Right atrium auricular region (tissue), 2 donors: Measurements from ENCODE around the gene DLK2. TPM values are rescaled to one million over a fixed set of nuclear protein-coding genes. Genes with fewer than 3 reads are reported as not detected.

Experiments used
- DNase-seq: peaks from one replicate; pipeline ENCODE4 v3.0.0-alpha.2; 2019; ENCODE audit warnings: low spot score
- H3K27ac ChIP-seq, 2 donors: fragments of 200-600 bp; sonication (generic); 1 replicate in 1 of 2; 2 replicates in 1 of 2; pipeline ENCODE4 v1.5.1; 2016 to 2019
- H3K27me3 ChIP-seq, 2 donors: fragments of 200-600 bp; sonication (generic); one replicate each; pipeline versions ENCODE4 v1.5.1 to v1.6.0; 2017 to 2019
- H3K36me3 ChIP-seq: fragments of 200-600 bp; sonication (generic); one replicate; pipeline ENCODE4 v1.5.1; 2016
- H3K4me1 ChIP-seq, 2 donors: fragments of 200-600 bp; sonication (generic); one replicate each; pipeline versions ENCODE4 v1.5.1 to v1.6.0; 2017 to 2019
- H3K4me3 ChIP-seq, 2 donors: fragments of 200-600 bp; sonication (generic); 1 replicate in 1 of 2; 2 replicates in 1 of 2; pipeline ENCODE4 v1.5.1; 2017 to 2019; ENCODE audit warnings: mild to moderate bottlenecking in 1 of 2, moderate library complexity in 1 of 2
- H3K9me3 ChIP-seq, 2 donors: fragments of 200-600 bp; sonication (generic); one replicate each; pipeline ENCODE4 v1.5.1; 2019
- microRNA-seq, 2 donors: library from miRNA; unstranded; fragments of <30 nt; microRNA quantifications; one replicate each; pipeline ENCODE4, GENCODE V29; 2016 to 2017; ENCODE audit warnings: borderline number of aligned reads in 2 of 2, borderline replicate concordance in 1 of 2
- total RNA-seq, 2 donors: library from RNA; depleted of rRNA; stranded (reverse); fragments of >200 nt; gene quantifications; one replicate each; pipeline ENCODE4 v1.1.0, GENCODE V29; 2016
- TF ChIP-seq, protein P1 (sequence below), 2 donors: fragments of 200-600 bp; sonication (generic); IDR thresholded peaks; one replicate each; pipeline ENCODE4 v1.5.1; 2019; ENCODE audit warnings: antibody characterized with exemption in 2 of 2

Gene DLK2
- total RNA-seq, 2 donors from 2014 or later: 1.3 TPM; not detected in 1

DNA sequence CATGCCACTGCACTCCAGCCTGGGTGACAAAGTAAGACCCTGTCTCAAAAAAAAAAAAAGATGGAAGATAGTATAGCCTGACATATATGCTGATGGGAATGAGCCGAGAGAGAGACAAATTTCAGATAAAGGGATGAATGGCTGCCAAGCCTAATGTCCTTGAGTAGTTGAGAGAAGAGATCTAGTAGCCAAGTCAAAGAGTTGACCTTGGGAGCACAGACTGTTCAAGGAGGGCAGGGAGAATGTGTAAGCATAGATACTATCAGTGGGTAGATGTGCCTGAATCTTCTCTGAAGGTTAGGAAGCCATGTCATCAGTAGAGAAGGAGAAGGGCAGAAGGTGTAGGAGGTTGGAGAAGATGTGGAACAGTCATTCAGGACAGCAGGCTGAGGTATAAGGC, 48.1 kb downstream of the DLK2 start:
- H3K36me3 ChIP-seq: no peaks in the 10 kb centered on the region
- TF ChIP-seq, protein P1, sequence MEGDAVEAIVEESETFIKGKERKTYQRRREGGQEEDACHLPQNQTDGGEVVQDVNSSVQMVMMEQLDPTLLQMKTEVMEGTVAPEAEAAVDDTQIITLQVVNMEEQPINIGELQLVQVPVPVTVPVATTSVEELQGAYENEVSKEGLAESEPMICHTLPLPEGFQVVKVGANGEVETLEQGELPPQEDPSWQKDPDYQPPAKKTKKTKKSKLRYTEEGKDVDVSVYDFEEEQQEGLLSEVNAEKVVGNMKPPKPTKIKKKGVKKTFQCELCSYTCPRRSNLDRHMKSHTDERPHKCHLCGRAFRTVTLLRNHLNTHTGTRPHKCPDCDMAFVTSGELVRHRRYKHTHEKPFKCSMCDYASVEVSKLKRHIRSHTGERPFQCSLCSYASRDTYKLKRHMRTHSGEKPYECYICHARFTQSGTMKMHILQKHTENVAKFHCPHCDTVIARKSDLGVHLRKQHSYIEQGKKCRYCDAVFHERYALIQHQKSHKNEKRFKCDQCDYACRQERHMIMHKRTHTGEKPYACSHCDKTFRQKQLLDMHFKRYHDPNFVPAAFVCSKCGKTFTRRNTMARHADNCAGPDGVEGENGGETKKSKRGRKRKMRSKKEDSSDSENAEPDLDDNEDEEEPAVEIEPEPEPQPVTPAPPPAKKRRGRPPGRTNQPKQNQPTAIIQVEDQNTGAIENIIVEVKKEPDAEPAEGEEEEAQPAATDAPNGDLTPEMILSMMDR (IDR thresholded peaks at IDR 0.05): no peak
- no peaks in the 10 kb centered on the region for H3K27me3 ChIP-seq

DNA sequence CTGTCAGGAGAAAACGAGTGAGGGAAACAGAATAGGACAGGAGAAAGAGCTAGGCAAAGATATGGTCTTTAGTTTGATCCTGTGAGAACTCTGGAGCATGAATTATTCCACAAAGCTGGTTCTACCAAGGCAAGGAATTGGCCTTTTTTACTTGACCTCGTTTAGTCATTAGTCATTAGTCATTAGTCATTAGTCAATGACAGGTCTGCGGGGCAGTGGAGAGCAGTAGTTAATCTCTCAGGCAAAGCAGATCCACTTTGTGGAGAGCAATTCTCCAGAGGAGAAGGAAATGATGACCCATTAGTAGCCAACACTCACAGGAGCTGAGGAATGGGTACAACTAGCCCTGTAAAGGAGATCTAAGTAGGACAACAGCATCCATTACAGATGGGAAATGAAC, 50.0 kb downstream of the DLK2 start:
- DNase-seq: no peak
- Histone ChIP-seq H3K36me3 (no peaks in the 10 kb centered on the region), H3K4me1 (peaks cover 0 to 9% of the 10 kb centered on the region in 2 donors), H3K9me3 (no peaks in the 10 kb centered on the region), H3K4me3 (no peak overlapping the region), H3K27ac (no peak overlapping the region), H3K27me3 (no peaks in the 10 kb centered on the region)
- TF ChIP-seq, protein P1 (IDR thresholded peaks at IDR 0.05): no peak

More for the DNA sequence above, 48.1 kb downstream of the DLK2 start:
- H3K4me3 ChIP-seq: no peak overlapping the region
- no peak for DNase-seq
- H3K9me3 ChIP-seq: no peaks in the 10 kb centered on the region
- peaks cover 0 to 2% of the 10 kb centered on the region in 2 donors for H3K4me1 ChIP-seq
- no peak overlapping the region for H3K27ac ChIP-seq

DNA sequence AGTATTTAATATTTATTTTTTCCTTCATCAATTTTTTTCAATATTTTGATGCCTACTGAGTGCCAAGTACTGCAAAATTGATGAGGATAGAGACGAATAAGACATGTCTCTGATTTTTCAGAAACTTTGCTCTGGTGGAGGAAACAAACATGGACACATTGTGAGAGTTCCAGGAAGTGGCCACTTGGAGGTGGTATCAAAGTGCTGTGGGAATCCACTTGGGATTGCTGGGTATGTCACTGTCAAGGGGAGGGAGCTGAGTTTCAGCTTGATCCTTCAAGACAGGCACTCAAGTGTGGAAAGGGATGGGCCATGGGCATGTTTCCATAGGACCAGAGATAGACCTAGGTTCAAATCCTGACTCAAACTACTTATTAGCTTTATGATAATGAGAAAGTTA, 52.5 kb downstream of the DLK2 start:
- no peaks in the 10 kb centered on the region for H3K9me3 ChIP-seq
- TF ChIP-seq, protein P1 (IDR thresholded peaks at IDR 0.05): no peak
- no peaks in the 10 kb centered on the region for H3K27me3 ChIP-seq
- H3K4me1 ChIP-seq: peaks cover 0 to 9% of the 10 kb centered on the region in 2 donors
- H3K4me3 ChIP-seq: no peak overlapping the region
- no peak for DNase-seq
- H3K36me3 ChIP-seq: no peaks in the 10 kb centered on the region
- H3K27ac ChIP-seq: no peak overlapping the region

DNA sequence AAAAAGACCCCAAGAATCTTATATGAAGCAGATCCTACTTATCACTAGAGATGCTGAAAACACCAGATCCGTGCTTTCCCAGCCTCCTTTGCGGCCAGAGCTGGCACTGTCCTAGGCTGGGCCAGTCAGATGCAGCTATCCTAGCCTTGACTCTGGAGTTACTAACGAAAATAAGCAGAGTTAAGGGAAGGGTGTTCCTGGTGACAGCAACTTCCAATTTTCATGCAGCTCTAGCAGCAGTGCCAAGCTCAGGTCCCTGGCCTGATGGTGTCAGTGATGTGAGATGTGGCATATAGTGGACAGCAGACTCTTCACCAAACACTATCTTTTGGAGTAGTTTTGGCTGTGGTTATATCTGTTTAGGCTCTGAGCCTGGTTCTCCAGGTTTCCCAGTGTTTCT, 53.6 kb downstream of the DLK2 start:
- no peak overlapping the region for H3K27ac ChIP-seq
- H3K9me3 ChIP-seq: no peaks in the 10 kb centered on the region
- peaks cover 0 to 9% of the 10 kb centered on the region in 2 donors for H3K4me1 ChIP-seq
- H3K4me3 ChIP-seq: no peak overlapping the region
- H3K36me3 ChIP-seq: no peaks in the 10 kb centered on the region
- no peaks in the 10 kb centered on the region for H3K27me3 ChIP-seq
- TF ChIP-seq, protein P1 (IDR thresholded peaks at IDR 0.05): no peak
- DNase-seq: no peak

Small RNA genes within 50 kb of the gene (microRNA-seq; reads per million reads assigned to microRNA genes)
- gene MIR6780B: 0 to 0.71 reads per million in 2 donors

Other genes with a start within 250 kb of the DLK2 start
- 10 to 100 TPM; 38.4 to 63.9 TPM for gene DNPH1, start 226.1 kb downstream of the DLK2 start, total RNA-seq
- gene TTBK1, start 212.1 kb downstream of the DLK2 start, total RNA-seq: under 1 TPM; 0.12 to 0.15 TPM
- gene SLC22A7, start 157.3 kb downstream of the DLK2 start, total RNA-seq: not detected
- gene CRIP3, start 146.7 kb downstream of the DLK2 start, total RNA-seq: 1 to 10 TPM in 1 of 2 donors, not detected in 1; 1.5 TPM
- gene ZNF318, start 85.9 kb downstream of the DLK2 start, total RNA-seq: 10 to 100 TPM; 10.1 to 11.3 TPM
- 1 to 10 TPM; 7.1 to 7.8 TPM for gene ABCC10, start 28.0 kb downstream of the DLK2 start, total RNA-seq
- 10 to 100 TPM; 15.8 to 22.0 TPM for gene TJAP1, start 22.0 kb upstream of the DLK2 start, total RNA-seq
- gene LRRC73, start 54.8 kb upstream of the DLK2 start, total RNA-seq: under 1 TPM; 0.41 to 0.90 TPM
- gene YIPF3, start 61.4 kb upstream of the DLK2 start, total RNA-seq: 100 to 1,000 TPM in 1 of 2 donors, 10 to 100 TPM in 1; 84.0 to 103 TPM
- 10 to 100 TPM; 13.5 to 13.9 TPM for gene POLR1C, start 61.5 kb upstream of the DLK2 start, total RNA-seq
- gene XPO5, start 120.5 kb upstream of the DLK2 start, total RNA-seq: 10 to 100 TPM in 1 of 2 donors, 1 to 10 TPM in 1; 8.8 to 11.8 TPM
- gene POLH, start 120.6 kb upstream of the DLK2 start, total RNA-seq: 1 to 10 TPM; 5.5 to 6.2 TPM
- gene GTPBP2, start 173.7 kb upstream of the DLK2 start, total RNA-seq: 10 to 100 TPM; 15.7 to 20.7 TPM
- 10 to 100 TPM; 22.8 to 28.2 TPM for gene MAD2L1BP, start 180.3 kb upstream of the DLK2 start, total RNA-seq
- gene RSPH9, start 189.5 kb upstream of the DLK2 start, total RNA-seq: under 1 TPM in 1 of 2 donors, not detected in 1; 0.12 TPM
- 10 to 100 TPM; 40.4 to 42.7 TPM for gene MRPS18A, start 232.2 kb upstream of the DLK2 start, total RNA-seq